GM12872 (cell line): Measurements from ENCODE around the gene OCLN.

Source experiments
- CTCF ChIP-seq: IDR thresholded peaks from 3 replicates; pipeline ENCODE4 v1.5.1; 2011; ENCODE audit warnings: low read depth, mild to moderate bottlenecking, low read length, moderate library complexity; ENCODE audit not compliant: insufficient read depth

OCLN gene

GRCh38 chr5:69492391-69492922 lies at the start of gene OCLN:
TSS of gene OCLN (plus strand) at chr5:69492790. CDS start at chr5:69504245, 11,455 bp downstream.
- no peak for TF ChIP-seq CTCF

GRCh38 chr5:69444127-69444754 lies 48.3 kb upstream of the OCLN start:
- no peak for TF ChIP-seq CTCF

GRCh38 chr5:69449511-69449910 lies 43.1 kb upstream of the OCLN start:
- no peak for TF ChIP-seq CTCF

GRCh38 chr5:69450116-69450515 lies 42.5 kb upstream of the OCLN start:
- no peak for TF ChIP-seq CTCF

GRCh38 chr5:69451941-69452647 lies 40.5 kb upstream of the OCLN start:
- TF ChIP-seq CTCF: no peak

GRCh38 chr5:69454460-69455249 lies 37.9 kb upstream of the OCLN start:
- TF ChIP-seq CTCF: no peak

GRCh38 chr5:69462170-69462569 lies 30.4 kb upstream of the OCLN start:
- no peak for TF ChIP-seq CTCF
